ENCODE results near the gene FOSL2.

The FOSL2 gene

GRCh38 chr2:28412625-28413151 lies 20.0 kb downstream of the FOSL2 start:
- DNase-seq (no peak), ATAC-seq (no peak)

GRCh38 chr2:28413152-28413898 lies 20.7 kb downstream of the FOSL2 start:
- DNase-seq, result no peak

GRCh38 chr2:28413899-28414295 lies 21.2 kb downstream of the FOSL2 start:
- DNase-seq (no peak), ATAC-seq (no peak)

More at GRCh38 chr2:28413152-28413898, 20.7 kb downstream of the FOSL2 start:
- ATAC-seq, result no peak

DNA sequence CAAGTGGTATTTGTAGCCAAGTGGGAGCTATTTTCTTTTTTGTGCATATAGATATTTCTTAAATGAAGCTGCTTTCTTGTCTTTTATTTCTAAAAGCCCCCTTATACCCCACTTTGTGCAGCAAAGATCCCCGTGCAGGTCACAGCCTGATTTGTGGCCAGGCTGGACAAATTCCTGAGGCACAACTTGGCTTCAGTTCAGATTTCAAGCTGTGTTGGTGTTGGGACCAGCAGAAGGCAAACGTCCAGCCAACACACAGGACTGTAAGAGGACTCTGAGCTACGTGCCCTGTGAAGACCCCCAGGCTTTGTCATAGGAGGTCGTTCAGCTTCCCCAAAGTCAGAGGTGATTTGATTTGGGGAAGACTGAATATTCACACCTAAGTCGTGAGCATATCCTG lies 21.9 kb downstream of the FOSL2 start:
- ATAC-seq (no peak), DNase-seq (no peak)

GRCh38 chr2:28415010-28415409 lies 22.4 kb downstream of the FOSL2 start:
- no peak for DNase-seq
- ATAC-seq, result no peak

- DNase-seq, result no peak
- no peak for ATAC-seq
Observed at GRCh38 chr2:28415715-28416114, 23.1 kb downstream of the FOSL2 start.

DNA sequence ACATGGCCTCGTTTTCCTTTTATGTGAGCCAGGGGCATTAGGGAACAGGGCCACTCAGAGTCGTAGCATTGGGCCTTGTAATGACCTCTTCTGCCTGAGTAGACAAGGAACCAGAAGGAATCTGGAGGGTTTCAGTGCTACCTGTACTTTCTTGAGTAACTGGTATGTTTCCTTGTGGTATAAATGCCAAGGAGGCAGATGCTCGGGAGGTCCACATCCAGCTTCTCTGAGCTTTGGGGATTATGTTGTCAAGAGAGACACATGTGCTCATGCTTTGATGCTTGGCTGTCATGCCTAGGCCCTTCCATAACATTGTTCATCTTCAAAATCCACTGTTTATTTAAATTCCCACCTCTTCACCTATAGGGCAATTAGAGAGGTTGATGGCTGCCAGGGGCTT lies 26.3 kb downstream of the FOSL2 start:
- no peak for ATAC-seq
- DNase-seq, result no peak

DNA sequence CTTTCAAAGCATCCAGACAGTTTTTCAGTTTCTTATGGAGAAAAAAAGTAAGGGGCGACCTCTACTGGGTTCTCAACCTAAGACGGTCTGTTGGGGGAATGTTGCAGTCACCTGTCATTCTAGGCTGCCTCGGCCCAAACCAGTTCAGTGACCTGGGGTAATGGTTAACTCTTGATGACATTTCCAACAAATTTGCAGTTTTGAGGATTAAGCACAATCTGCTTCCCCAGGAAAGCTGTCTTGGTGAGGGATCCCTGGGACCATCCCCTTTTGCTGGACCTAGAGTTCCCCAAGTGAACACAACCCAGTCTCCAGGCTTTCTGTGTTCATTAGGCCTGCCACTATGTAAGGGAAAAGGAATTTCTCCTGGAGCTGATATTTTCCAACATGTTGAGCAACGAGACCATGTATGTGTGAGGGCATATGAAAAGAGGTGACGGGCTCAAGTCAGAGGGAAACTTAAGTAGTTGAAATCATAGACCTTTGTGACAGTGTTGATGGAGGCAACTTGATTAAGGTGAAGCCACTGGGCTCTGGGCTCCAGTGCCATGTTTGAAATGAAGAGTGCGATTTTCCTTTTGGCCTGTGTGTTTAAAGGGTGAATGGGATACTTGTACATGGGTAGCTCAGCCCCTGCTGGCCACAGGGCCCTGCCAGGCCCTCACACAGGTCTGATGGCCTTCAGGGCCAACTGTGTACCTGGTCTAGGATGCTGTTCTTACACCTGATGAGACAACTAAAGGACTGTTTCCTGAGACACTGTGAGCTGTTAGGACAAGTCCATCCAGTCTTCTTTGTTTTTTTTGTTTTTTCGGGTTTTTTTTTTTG lies 27.0 kb downstream of the FOSL2 start:
- ATAC-seq (no peak), DNase-seq (no peak)

- DNase-seq, result no peak
- ATAC-seq, result no peak
Observed at GRCh38 chr2:28420722-28421121, 28.1 kb downstream of the FOSL2 start.

DNA sequence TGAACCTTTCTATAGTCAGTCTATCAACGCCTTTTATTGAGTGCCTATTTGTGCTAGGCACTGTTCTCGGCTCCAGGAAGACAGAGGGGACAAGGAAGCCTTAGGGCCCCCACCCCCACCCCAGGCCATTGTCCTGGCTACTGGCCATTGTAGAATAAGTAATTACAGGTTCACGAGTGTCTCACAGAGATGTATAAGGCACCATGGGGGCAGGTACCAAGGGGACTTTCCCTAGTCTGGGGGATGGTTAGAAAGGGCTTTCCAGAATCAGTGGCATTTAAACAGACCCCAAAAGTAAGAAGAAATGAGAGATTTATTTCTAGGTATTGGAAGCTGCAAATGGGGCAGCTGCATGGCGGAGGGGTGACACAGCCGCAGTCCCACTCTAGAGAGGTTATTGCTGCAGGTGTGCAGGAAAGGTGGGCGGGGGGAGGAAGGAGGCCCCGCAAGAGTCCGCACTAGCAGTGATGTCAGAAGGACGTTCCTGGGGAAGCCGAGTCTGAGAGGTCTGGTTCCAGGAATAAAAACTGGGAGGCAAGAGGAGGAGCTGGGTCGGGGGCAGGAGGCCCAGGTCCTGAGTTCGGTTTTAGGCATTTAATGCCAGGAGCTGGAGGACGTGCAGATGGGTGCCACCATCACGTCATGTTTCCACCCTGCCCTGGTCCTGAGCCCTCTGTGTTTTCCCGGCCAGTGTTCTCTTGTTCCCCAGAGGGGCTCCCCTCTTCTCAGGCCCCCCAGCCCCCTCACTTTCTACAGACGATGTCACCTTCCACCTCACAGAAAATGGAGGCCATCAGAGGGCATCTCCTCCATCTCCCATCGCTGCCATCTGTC lies 30.5 kb downstream of the FOSL2 start:
- DNase-seq (peak; percentile 50), ATAC-seq (peak; percentile 26)

DNA sequence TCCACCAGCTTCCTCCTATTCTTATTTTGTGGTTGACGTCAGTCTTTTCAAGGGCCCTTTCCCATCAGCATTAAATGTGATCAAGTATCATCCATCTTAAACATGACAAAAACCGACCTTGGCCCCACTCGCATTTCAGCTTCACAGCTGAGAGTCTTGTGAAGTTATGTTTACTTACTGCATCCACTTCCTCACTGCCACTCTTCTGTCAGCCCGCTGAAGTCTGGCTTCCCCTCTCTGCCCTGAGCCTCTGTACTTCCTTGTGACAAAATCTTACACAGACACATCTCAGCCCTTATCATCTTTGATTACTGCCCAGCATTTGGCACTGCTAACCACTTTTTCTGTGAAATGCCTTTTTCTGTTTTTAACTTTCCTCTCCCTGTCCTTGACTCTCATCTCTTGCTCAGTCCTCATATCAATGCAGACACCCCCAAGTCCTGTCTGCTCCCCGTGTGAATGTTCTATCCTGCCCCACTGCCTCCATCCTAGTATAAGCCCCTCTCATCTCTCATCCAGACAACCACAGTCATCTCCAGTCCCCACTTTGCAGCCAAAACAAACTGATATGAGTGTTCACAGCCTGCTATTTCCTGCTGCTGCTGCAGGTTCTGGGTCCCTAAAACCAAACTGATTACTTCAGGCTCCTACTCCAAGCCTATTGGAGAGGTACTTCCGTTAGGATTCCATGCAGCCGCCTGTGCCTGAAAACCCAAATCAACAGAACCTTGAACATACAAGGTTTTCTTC lies 31.4 kb downstream of the FOSL2 start:
- peak; percentile 33 for DNase-seq
- ATAC-seq, result peak; percentile 50

- DNase-seq, result no peak
- peak; percentile 87 for ATAC-seq
Observed at GRCh38 chr2:28424799-28425463, 32.3 kb downstream of the FOSL2 start.

GRCh38 chr2:28425464-28425835 lies 32.8 kb downstream of the FOSL2 start:
- ATAC-seq (no peak), DNase-seq (no peak)

- DNase-seq, result no peak
- no peak for ATAC-seq
Observed at GRCh38 chr2:28427741-28428415, 35.2 kb downstream of the FOSL2 start.

GRCh38 chr2:28428486-28428885 lies 35.8 kb downstream of the FOSL2 start:
- ATAC-seq (no peak), DNase-seq (no peak)

- no peak for DNase-seq
- no peak for ATAC-seq
Observed at GRCh38 chr2:28429636-28430376, 37.1 kb downstream of the FOSL2 start.

- ATAC-seq, result no peak
- no peak for DNase-seq
Observed at GRCh38 chr2:28430377-28430765, 37.7 kb downstream of the FOSL2 start.

DNA sequence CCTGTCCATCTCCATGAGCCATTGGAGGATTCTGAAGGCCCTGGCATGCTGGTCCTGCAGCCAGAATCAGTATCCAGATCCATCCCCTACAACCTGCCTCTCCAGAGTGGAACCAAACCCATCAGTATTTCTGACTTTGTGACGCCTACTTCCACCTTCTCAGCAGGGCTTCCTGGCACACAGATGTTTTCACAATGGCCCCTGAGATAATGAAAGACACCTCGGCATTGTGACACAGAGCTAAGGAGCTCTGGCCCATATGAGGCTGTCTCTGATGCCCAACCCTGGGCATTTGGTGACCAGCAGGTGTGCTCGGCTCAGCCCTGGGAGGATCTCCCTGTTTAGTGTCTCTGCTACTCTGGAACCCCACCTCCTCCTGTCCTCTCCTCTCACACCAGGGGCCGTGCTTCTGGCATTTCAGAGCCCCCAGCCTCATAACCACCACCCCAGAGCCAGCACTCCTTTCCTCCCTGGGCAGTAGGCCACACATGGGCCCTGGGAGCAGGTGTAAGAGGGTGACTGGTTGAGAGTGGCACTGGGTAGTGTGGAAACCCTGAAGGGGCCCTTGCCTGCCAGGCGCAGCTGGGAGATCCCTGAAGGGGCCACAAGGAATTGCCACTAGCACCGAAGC lies 38.2 kb downstream of the FOSL2 start:
- ATAC-seq (no peak), DNase-seq (no peak)

DNA sequence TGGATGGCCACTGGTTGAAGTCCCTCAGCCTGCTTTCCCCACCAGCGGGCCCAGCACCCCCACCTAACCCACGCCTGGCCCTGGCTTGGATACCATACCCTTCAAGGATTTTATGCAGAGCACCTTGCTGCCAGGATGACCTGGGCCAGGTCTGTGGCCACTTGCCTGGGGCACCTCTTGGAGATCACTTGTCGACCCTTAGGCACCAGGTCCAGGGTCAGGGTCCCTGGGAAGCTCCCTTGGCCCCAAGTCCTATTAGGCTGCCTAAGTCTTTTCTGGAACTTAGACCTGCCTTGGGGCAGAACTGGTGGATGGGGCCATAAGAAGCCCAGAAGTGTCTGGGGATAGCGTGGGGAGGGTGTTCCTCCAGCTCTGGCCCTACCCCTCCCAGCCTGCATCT lies 39.1 kb downstream of the FOSL2 start:
- ATAC-seq (no peak), DNase-seq (no peak)
